HCEC 1CT (cell line): ENCODE data around the gene SEC24D.
A peak's percentile ranks its signal among the peaks of the same experiment; 100 is the strongest.

ENCODE experiments used
- DNase-seq: peaks from one replicate; pipeline ENCODE4 v3.0.0-alpha.2; 2017

The SEC24D gene

GRCh38 chr4:118711052-118711451 lies 124.9 kb downstream of the SEC24D start:
- no peak for DNase-seq

- no peak for DNase-seq
Observed at GRCh38 chr4:118703118-118703517, 132.8 kb downstream of the SEC24D start.

- DNase-seq: peak; percentile 75
Observed at GRCh38 chr4:118684873-118685811, 150.8 kb downstream of the SEC24D start, which contains the start of gene METTL14. TSS of gene METTL14 (plus strand) at chr4:118685392. CDS start at chr4:118685535, 143 bp downstream.

GRCh38 chr4:118683513-118683912 lies 152.4 kb downstream of the SEC24D start:
- no peak for DNase-seq

- DNase-seq: no peak
Observed at GRCh38 chr4:118682928-118683327, 153.0 kb downstream of the SEC24D start.

- DNase-seq: no peak
Observed at GRCh38 chr4:118680808-118681207, 155.1 kb downstream of the SEC24D start.

- no peak for DNase-seq
Observed at GRCh38 chr4:118676128-118676527, 159.8 kb downstream of the SEC24D start.
